HG03064 (cell line): ENCODE results near the gene ZNF821.
A peak's percentile ranks its signal among the peaks of the same experiment; 100 is the strongest.
"Not testable (repeated sequence)": the region's sequence is repeated elsewhere in the genome, so short reads cannot be mapped to it uniquely, and the experiment has no call there.

Experiments
- ATAC-seq: cut with Tn5 transposase; IDR thresholded peaks from one replicate; pipeline ENCODE4 v1.9.1; 2021; ENCODE audit warnings: low read depth; ENCODE audit not compliant: unreplicated experiment

Gene ZNF821

DNA sequence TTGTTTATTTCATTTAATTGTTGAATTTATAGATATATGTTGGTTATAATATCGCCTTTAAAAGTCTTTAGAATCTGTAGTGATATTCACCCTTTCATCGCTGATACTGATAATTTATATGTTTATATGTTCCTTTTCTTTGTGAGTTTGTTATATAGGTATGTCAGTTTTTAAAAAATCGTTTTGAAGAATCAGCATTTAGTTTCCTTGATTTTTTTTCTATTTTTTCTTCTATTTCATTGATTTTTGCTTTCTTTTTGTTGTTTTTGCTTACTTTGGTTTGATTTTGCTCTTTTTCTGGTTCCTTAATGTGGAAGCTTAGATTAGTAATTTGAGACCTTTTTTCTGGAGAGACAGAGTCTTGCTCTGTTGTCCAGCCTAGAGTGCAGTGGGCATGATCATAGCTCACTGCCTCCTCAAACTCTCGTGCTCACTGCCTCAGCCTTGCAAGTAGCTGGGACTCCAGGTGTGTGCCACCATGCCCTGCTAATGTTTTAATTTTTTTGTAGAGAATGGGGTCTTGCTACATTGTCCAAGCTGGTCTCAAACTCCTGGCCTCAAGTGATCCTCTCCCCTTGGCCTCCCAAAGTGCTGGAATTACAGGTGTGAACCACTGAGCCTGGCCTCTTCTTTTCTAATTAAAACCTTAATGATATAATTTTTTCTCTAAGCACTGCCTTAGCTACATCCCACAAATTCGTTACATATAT, 18.8 kb upstream of the ZNF821 start:
- ATAC-seq, result no peak

DNA sequence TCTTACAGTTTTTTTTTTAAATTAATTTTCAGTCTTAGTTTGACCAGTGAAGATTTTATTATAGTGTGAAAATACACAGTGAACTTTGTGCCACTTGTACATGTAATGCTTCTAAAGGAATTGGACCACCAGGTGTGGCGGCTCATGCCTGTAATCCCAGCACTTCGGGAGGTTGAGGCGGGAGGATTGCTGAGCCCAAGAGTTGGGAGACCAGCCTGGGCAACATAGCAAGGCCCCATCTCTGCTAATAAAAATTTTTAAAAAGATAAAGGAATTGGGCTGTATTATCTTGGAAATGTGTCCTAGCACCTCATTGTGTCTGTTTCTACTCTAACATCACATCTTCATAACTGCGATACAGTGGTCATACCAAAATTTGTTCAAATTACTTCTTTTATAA, 15.2 kb upstream of the ZNF821 start:
- ATAC-seq, result no peak

DNA sequence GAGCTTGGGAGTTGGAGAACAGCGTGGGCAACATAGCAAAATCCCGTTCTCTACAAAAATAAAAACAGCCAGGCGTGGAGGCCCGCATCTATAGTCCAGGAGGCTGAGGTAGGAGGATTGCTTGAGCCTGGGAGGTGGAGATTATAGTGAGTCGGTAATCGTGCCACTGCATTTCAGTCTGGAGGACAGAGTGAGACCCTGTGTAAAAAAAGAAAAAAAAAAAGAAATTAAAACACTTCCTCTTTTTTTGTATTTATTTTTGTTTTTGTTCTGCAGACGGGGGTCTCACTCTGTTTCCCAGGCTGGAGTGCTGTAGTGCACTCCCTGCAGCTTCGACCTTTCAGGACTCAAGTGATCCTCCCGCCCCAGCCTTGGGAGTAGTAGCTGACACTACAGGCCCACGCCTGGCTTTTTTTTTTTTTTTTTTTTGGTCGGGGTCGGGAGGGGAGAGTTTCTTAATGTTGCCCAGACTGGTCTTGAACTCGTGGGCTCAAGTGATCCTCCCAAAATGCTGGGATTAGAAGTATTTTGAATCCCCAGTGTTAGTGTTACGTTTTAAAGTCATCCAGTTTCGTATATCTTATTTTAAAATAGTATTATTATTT, 12.9 kb upstream of the ZNF821 start:
- ATAC-seq, result no peak

DNA sequence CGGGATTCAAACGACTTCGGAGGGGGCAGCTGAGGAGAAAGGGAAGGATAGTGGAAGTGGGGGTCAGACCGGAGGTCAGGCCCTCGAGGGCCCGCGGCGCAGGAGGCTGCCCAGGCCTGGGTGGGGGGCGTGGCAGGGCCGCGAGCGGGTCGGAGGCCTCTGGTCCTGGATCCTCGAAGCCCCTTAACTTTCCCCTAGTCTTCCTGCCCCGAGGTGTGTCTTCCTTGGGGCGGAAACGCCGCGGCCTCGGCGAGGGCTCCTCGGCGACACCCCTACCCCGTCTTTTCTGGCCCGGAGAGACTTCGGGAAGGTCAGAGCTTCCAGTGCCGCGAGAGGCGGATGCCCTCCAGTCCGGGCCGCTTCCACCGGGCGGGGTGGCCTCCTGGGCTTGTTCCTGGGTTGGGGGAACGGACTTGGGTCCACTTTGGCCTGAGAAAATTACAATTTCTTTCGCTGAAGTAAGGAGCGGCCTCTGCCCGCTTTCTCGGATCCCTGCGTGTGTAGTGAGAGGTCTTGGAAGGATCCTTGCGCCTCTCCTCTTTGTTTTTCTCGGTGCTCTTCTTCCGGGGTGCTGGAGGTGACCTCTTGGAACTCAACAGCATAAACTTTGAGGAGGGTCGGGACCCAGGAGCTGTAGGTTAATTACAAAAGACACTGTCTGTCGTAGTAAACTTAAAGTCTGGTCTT, 11.8 kb upstream of the ZNF821 start:
- ATAC-seq, result peak; percentile 12

DNA sequence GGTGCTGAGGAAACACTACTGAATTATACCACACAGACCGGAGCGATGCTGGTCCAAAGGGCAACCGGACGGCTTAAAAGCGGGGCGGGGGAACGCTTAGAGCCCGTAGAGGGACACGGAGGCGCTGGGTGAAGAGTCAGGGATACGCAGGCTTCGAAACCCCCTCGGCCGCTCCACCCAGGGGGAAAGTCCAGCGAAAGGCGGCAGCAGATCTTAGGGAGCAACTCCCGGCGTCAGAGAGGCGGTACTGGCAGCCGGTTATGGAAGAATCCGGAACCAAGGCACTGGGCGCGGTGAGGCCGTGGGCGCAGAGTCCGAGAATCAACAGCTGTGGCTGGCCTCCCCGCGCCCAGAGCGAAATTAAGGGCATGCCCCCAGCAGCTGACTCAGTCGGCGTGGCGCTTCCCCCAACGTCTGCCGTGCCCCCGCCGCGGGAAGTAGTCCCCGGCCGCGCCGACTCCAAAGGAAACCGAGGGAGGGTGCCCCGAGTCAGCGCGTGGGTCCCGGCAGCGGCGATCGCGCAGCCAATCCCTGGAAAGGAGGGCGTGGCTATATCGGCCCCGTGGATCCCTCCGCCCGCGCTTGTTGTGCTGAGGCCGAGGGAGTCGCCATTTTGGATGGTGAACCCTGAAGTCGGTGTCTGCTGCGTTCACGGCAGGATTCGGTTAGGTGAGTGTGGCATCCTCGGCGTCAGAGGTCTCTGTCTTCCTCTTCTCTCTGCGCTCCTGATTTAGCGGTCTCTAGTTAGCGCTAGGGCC, 11.1 kb upstream of the ZNF821 start, which contains the start of gene IST1:
Gene IST1 (plus strand): TSS at position 611 of the 758 bp plus-strand sequence. CDS start 20,110 bp downstream, outside the sequence.
- peak; percentile 74 for ATAC-seq

DNA sequence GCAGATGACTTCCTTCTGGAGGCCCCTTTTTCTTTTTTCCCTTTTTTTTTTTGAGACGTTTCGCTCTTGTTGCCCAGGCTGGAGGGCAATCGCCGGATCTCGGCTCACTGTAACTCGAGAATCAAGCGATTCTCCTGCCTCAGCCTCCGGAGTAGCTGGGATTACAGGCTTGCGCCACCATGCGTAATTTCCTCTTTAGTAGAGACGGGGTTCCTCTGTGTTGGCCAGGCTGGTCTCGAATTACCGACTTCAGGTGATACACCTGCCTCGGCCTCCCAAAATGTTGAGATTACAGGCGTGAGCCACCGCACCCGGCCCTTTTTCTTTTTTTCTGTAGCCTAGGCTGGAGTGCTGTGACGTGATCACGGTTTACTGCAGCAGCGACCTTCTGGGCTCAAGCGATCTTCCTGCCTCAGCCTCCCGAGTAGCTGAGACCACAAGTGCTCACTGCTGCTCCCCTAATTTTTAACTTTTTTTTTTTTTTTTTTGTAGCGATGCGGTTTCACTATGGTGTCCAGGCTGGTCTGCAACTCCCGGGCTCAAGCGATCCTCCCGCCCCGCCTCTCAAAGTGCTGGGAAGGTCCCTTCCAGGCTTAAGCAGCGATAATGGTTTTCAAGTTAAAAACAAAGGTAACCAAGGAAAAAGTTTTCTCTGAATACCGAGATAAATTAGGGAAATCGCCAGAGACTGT, 10.4 kb upstream of the ZNF821 start:
- ATAC-seq, result no peak

DNA sequence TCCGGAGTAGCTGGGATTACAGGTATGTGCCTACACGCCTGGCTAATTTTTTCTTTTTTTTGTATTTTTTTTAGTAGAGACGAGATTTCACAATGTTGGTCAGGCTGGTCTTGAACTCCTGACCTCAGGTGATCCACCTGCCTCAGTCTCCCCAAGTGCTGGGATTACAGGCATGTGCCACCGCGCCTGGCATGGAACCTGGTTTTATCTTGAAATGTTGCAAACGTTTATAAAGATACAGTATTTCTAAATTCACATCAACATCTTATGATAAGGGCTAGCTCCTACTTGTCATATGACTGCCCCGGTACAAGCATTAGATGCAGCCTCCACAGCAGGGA, 9.9 kb upstream of the ZNF821 start:
- ATAC-seq, result no peak

DNA sequence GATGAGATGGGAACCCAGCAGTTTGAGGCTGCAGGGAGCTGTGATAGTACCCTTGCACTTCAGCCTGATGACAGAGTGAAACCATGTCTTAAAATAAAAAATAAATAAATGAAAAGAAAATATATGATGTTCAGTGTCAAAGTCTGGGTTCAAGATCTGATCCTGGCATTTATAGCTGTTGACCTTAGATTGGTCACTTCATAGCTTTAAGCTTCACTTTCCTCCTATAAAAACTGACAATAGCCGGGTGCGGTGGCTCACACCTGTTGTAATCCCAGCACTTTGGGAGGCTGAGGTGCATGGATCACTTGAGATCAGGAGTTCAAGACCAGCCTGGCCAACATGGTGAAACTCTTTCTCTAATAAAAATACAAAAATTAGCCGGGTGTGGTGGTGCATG, 5.2 kb upstream of the ZNF821 start:
- ATAC-seq, result no peak

DNA sequence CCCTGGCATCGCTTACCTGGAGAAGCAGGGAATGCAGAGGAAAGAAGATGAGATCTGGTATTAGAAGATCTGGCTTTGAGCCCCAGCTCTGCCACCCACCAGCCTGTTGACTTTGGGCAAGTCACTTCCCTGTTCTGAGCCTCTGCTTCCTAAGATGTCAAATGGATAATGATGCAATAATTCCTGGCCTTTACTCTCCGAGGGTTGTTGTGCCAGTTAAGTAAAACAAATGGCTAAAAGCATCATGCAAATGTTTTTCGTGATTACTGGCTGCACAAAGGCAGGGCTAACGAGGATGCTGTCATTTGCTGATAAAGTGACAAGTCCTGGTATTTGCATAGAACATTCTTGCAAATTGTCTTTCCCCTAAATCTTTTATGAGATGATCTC, 1.3 kb upstream of the ZNF821 start:
- no peak for ATAC-seq

DNA sequence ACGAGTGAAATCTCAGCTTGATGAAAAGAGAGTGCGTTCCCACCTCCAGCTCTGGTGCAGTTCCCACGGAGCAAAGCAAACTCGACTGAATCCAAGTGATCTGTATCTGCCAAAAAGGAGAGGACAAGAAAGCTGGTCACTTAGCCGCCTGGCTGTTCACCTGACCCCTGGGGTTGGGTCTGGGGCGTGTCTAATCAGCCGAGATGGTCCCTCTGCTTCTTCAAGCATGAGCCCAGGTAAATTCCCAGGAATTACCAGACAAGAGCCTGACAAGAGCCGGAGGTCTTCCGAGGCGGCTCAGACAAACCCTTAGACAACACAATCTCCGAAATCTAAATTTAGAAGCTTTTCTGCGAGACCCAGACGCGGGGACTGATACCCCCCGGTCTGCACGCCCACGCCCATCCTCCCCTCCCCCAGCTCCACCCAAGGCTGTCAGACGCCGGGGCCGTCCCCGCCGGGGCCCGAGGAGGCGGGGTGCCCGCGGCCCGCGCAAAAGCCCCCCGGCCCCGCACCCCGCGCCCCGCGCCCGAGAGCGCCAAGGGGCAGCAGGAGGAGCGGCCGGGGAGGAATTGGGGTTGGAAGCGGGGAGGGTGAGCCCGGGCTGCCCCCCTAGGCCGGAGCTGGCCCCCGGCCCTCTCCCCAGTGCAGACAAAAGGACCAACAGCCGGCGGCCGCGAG, 674 bp downstream of the ZNF821 start:
- ATAC-seq, result peak; percentile 43

DNA sequence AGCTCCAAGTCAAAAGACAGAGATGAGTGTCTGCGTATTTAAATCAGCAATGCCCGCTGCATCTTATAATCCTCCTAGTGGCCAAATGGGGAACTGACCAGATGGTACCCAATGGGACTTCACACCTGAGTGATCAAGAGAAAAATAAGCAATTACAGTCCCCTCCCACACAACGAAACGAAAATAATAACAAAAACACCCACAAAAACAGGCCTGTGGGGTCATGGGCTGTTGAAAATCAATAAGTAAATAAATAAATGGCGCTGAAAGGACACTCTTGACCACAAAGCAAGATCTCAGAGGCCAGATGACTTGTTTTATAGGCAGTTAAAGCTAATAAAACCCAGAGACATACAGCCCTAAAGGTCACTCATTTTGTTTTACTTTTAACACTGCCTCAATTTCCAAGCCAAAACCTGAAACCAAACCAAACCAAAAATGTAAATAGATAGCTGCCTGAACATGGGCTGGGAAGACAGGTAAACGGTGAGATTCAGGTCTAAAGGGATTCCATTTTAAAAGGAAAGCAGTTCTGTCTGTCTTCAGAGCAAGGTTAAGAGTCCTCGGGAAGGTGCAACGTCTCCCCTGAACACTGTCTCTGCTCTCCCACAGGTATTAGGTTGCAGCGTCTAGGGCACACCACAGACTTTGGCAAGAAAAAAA, 1.3 kb downstream of the ZNF821 start:
- no peak for ATAC-seq

DNA sequence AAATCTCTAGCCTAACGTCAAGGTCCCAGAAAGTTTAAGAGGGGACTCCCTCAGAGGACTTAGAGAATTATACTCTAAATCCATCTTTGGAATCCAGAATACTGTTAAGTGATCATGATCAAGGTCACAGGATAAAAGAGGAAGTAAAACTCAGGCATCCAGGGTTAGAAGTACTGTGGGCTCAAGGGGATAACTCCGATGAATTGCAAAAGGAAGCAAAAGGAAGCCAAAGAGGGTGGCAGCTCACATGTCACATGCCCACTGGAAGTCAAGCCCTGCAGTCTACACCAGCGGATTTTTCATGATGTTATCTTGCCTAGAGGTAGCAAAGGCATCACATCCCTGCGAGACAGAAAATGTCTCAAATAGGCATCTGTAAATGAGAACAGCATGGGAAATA, 3.8 kb downstream of the ZNF821 start:
- ATAC-seq, result no peak

DNA sequence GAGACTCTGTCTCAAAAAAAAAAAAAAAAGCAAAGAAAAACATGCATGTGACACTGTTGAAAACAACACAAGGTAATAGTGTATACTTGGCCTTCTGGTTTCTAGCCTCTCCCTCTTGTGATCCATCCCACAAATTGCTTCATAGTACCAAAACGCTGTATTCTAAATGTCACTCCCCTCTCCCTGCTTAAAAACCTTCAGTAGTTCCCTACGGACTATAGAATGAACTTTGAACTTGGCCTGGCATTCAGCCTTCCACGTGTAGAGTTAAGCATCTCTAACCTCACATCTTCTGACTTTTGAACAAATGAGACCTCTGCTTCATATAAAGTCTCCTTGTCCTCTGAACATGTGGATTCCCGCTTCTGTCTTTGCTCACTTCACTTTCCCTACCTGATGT, 5.1 kb downstream of the ZNF821 start:
- no peak for ATAC-seq

DNA sequence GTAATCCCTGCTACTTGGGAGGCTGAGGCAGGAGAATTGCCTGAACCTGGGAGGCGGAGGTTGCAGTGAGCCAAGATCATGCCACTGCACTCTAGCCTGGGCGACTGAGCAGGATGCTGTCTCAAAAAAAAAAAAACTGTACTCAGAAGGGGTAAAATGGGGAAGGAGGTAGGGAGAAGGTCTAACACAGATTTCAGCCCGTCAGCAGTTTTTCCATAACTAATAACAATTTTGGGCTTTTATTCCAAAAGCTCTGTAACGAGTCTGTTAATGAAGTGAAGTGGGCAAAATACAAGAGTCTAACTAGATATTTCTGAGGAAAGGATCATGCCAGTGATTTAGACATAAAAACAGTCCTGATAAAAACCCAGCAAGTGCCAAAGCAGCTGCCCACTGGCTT, 10.8 kb downstream of the ZNF821 start:
- no peak for ATAC-seq

DNA sequence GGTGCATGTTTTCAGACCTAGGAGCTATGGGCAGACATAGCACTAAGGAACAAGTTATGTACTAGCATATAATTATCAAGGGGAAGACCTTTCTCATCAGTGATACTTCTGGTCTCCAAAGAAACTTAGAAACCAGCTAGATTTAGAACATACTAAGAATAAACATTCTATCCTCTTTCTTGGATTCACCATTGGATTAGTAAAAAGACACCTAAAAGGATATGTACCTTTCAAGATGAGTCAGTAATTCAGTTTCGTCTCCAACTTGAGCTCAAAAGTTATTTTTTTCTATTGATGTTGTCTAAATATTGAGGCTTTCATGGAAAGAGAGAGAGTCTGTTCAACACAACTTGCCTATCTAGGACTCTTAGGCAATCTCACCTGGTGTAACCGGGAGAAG, 13.2 kb downstream of the ZNF821 start:
- ATAC-seq, result no peak

DNA sequence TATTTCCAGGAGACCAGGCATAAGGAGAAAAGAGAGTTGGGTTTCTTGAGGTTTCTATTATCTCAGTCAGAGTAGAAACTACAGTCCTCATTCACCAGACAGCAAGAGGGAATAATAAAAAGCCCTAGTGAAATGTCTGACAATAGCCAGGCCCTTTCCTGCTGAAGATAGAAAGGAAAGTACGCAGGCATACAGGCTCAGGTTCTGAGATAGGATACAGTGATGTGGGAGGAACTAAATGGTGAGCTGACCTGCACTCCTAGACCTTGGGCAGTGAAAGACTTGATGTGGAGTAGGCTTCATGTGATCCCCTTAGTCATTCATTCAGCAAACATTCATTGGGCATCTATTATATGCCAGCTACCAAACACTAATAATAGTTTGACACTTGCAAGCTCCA, 14.9 kb downstream of the ZNF821 start:
- no peak for ATAC-seq

DNA sequence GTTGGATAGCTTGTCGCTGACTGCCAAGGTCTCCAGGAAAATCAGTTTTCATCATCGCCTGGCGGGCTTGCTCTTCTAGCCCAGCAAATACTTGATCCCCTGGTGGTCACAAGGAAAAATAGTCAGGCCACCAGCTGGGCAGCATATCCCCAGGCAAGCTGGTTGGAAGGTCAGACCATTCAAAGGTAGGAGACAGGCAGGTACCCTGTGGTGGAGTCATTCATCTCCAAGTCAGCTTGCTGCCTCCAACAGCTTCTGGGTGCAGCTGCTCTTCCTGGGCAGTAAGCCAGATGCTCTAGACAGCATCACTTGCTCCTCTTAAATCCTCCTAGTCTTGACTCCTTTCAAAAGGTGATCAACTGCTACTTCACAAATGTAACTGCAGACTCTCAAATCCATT, 16.0 kb downstream of the ZNF821 start:
- ATAC-seq, result no peak

DNA sequence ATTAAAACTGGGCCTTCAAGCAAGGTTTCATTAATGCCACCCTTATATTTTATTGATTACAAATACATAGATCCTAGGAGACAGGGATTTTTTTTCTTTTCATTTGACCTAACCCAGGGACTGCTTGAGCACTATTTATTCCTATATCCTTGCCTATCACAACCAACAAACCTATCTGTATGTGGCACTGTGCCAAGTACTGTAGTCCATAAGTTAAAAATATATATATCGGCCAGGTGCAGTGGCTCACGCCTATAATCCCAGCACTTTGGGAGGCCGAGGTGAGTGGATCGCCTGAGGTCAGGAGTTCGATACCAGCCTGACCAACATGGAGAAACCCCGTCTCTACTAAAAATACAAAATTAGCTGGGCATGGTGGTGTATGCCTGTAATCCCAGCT, 16.8 kb downstream of the ZNF821 start:
- ATAC-seq, result not testable (repeated sequence)

DNA sequence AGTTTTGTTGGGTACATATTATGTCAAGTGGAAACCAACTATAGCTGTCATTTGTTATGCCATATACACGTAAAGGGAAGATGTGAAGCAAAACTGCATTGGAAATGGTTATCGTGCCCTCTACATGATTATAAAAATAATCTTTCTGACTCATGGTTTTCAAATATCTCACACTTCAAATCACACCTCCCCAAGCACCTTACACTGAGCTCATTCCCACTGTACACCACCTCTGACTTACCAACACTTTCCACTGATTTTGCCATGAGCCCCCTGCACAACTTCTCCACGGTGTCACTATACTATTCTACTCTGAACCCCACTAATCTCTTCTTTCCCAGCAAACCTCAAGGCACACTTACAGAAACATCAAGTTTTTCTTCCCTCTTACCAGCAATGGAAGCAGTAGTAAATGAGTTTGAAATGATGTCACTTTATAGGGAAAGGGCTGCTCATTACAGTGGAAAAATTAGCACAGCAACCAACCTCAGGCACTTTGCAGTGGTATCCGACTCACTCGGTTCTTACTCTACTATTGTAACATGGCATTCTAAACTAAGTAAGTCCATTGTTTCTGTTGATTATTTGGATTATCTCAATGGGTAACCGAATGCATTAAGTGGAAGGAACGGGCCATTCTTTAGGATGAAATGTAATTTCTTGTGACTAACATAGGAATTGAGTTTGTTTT, 18.7 kb downstream of the ZNF821 start:
- no peak for ATAC-seq
